T-helper 2 cell treated with Interferon-gamma antibody and Interleukin-4, amounts not matched to agents 5 μg/mL and 100 μg/mL, for 36 hours (primary cell): ENCODE measurements around the gene F8A2.
"Not testable (repeated sequence)": the region's sequence is repeated elsewhere in the genome, so short reads cannot be mapped to it uniquely, and the experiment has no call there.

Source experiments
- DNase-seq: peaks from one replicate; pipeline ENCODE4 v3.0.0; 2021; ENCODE audit warnings: low spot score
- H3K27ac Mint-ChIP-seq: one replicate; pipeline ENCODE4 v1.8.0; 2021; ENCODE audit warnings: mild to moderate bottlenecking, mixed read lengths
- H3K27me3 Mint-ChIP-seq: one replicate; pipeline ENCODE4 v1.8.0; 2021; ENCODE audit warnings: low read depth, mixed read lengths
- H3K36me3 Mint-ChIP-seq: one replicate; pipeline ENCODE4 v1.8.0; 2021; ENCODE audit warnings: low read depth, mixed read lengths
- H3K4me1 Mint-ChIP-seq: one replicate; pipeline ENCODE4 v1.8.0; 2021; ENCODE audit warnings: low read depth, mixed read lengths
- H3K4me3 Mint-ChIP-seq: one replicate; pipeline ENCODE4 v1.8.0; 2022; ENCODE audit warnings: mild to moderate bottlenecking, moderate library complexity, mixed read lengths
- H3K9me3 Mint-ChIP-seq: one replicate; pipeline ENCODE4 v1.8.0; 2021; ENCODE audit warnings: mixed read lengths

Gene F8A2

GRCh38 chrX:155381843-155382528, at the start of gene F8A2:
Gene F8A2 (plus strand): TSS chrX:155382095. CDS start chrX:155382115, 20 bp downstream.
- not testable (repeated sequence) for H3K9me3 Mint-ChIP-seq, DNase-seq, H3K27ac Mint-ChIP-seq, H3K27me3 Mint-ChIP-seq, H3K36me3 Mint-ChIP-seq, H3K4me1 Mint-ChIP-seq, H3K4me3 Mint-ChIP-seq

GRCh38 chrX:155333544-155334100, 48.3 kb upstream of the F8A2 start:
- no peak overlapping the region for H3K27ac Mint-ChIP-seq
- peaks cover 5% of the 10 kb centered on the region for H3K27me3 Mint-ChIP-seq
- H3K9me3 Mint-ChIP-seq = no peaks in the 10 kb centered on the region
- no peak overlapping the region for H3K4me3 Mint-ChIP-seq
- DNase-seq = no peak
- no peaks in the 10 kb centered on the region for H3K36me3 Mint-ChIP-seq
- no peaks in the 10 kb centered on the region for H3K4me1 Mint-ChIP-seq

- Mint-ChIP-seq H3K4me1 (no peaks in the 10 kb centered on the region), H3K36me3 (no peaks in the 10 kb centered on the region), H3K27me3 (peaks cover 3% of the 10 kb centered on the region), H3K27ac (no peak within 1 kb of the TSS), H3K9me3 (no peaks in the 10 kb centered on the region), H3K4me3 (no peak within 1 kb of the TSS)
- DNase-seq = no peak
Measured at GRCh38 chrX:155334486-155335336, 47.2 kb upstream of the F8A2 start, which contains the start of gene CLIC2. Gene CLIC2 (minus strand): TSS chrX:155334614. CDS start chrX:155334427, 187 bp downstream.

- not testable (repeated sequence) for DNase-seq, H3K9me3 Mint-ChIP-seq, H3K4me1 Mint-ChIP-seq, H3K36me3 Mint-ChIP-seq, H3K27me3 Mint-ChIP-seq, H3K4me3 Mint-ChIP-seq, H3K27ac Mint-ChIP-seq
Measured at GRCh38 chrX:155335337-155335712, 46.6 kb upstream of the F8A2 start.

- not testable (repeated sequence) for H3K9me3 Mint-ChIP-seq, H3K4me3 Mint-ChIP-seq, H3K4me1 Mint-ChIP-seq, H3K36me3 Mint-ChIP-seq, H3K27me3 Mint-ChIP-seq, H3K27ac Mint-ChIP-seq, DNase-seq
Measured at GRCh38 chrX:155345689-155346088, 36.2 kb upstream of the F8A2 start.

GRCh38 chrX:155349448-155349847, 32.4 kb upstream of the F8A2 start:
- not testable (repeated sequence) for H3K4me1 Mint-ChIP-seq, H3K36me3 Mint-ChIP-seq, H3K4me3 Mint-ChIP-seq, H3K9me3 Mint-ChIP-seq, H3K27me3 Mint-ChIP-seq, H3K27ac Mint-ChIP-seq, DNase-seq

- H3K9me3 Mint-ChIP-seq, H3K4me1 Mint-ChIP-seq, H3K27ac Mint-ChIP-seq, H3K27me3 Mint-ChIP-seq, H3K36me3 Mint-ChIP-seq, H3K4me3 Mint-ChIP-seq, DNase-seq: not testable (repeated sequence)
Measured at GRCh38 chrX:155363712-155364111, 18.2 kb upstream of the F8A2 start.

- H3K36me3 Mint-ChIP-seq, H3K27ac Mint-ChIP-seq, DNase-seq, H3K9me3 Mint-ChIP-seq, H3K27me3 Mint-ChIP-seq, H3K4me1 Mint-ChIP-seq, H3K4me3 Mint-ChIP-seq: not testable (repeated sequence)
Measured at GRCh38 chrX:155373777-155374458, 8.0 kb upstream of the F8A2 start.

GRCh38 chrX:155379802-155380201, 2.1 kb upstream of the F8A2 start:
- H3K9me3 Mint-ChIP-seq, H3K27me3 Mint-ChIP-seq, H3K36me3 Mint-ChIP-seq, H3K27ac Mint-ChIP-seq, H3K4me1 Mint-ChIP-seq, DNase-seq, H3K4me3 Mint-ChIP-seq: not testable (repeated sequence)

- H3K27me3 Mint-ChIP-seq, H3K36me3 Mint-ChIP-seq, H3K9me3 Mint-ChIP-seq, H3K4me3 Mint-ChIP-seq, DNase-seq, H3K27ac Mint-ChIP-seq, H3K4me1 Mint-ChIP-seq: not testable (repeated sequence)
Measured at GRCh38 chrX:155382529-155382967, 653 bp downstream of the F8A2 start.

GRCh38 chrX:155389634-155390033, 7.7 kb downstream of the F8A2 start:
- H3K36me3 Mint-ChIP-seq = peaks cover 35% of the 10 kb centered on the region
- H3K4me1 Mint-ChIP-seq = peaks cover 8% of the 10 kb centered on the region
- peaks cover 25% of the 10 kb centered on the region for H3K9me3 Mint-ChIP-seq
- no peaks in the 10 kb centered on the region for H3K27me3 Mint-ChIP-seq
- H3K4me3 Mint-ChIP-seq = no peak overlapping the region
- H3K27ac Mint-ChIP-seq = no peak overlapping the region
- DNase-seq = no peak

- not testable (repeated sequence) for H3K4me1 Mint-ChIP-seq
Measured at GRCh38 chrX:155394747-155395276, 12.9 kb downstream of the F8A2 start.

GRCh38 chrX:155406429-155406828, 24.5 kb downstream of the F8A2 start:
- H3K36me3 Mint-ChIP-seq = no peaks in the 10 kb centered on the region
- no peak for DNase-seq
- H3K4me1 Mint-ChIP-seq = no peaks in the 10 kb centered on the region
- no peaks in the 10 kb centered on the region for H3K27me3 Mint-ChIP-seq
- peaks cover 19% of the 10 kb centered on the region for H3K9me3 Mint-ChIP-seq
- no peak overlapping the region for H3K4me3 Mint-ChIP-seq
- H3K27ac Mint-ChIP-seq = no peak overlapping the region

More at GRCh38 chrX:155394747-155395276, 12.9 kb downstream of the F8A2 start:
- Mint-ChIP-seq H3K27ac (peak overlapping the region; percentile 39), H3K36me3 (peaks cover 15% of the 10 kb centered on the region), H3K9me3 (peaks cover 22% of the 10 kb centered on the region)
- not testable (repeated sequence) for H3K27me3 Mint-ChIP-seq, DNase-seq, H3K4me3 Mint-ChIP-seq
